BLaER1 (cell line): ENCODE measurements around the gene HMGCS1.

ENCODE experiments used
- H3K27ac ChIP-seq: shearing (Covaris generic); formaldehyde crosslinking; 2 replicates; pipeline ENCODE4 v1.8.1; 2022
- H3K27me3 ChIP-seq: shearing (Covaris generic); formaldehyde crosslinking; 2 replicates; pipeline ENCODE4 v1.8.1; 2022
- H3K36me3 ChIP-seq: shearing (Covaris generic); formaldehyde crosslinking; 2 replicates; pipeline ENCODE4 v1.8.1; 2022
- H3K4me1 ChIP-seq: shearing (Covaris generic); formaldehyde crosslinking; 2 replicates; pipeline ENCODE4 v1.8.1; 2022
- H3K4me2 ChIP-seq: shearing (Covaris generic); formaldehyde crosslinking; 2 replicates; pipeline ENCODE4 v1.8.1; 2022
- H3K4me3 ChIP-seq: shearing (Covaris generic); formaldehyde crosslinking; 2 replicates; pipeline ENCODE4 v1.8.1; 2022
- H3K9ac ChIP-seq: shearing (Covaris generic); formaldehyde crosslinking; 2 replicates; pipeline ENCODE4 v1.8.1; 2022
- H3K9me3 ChIP-seq: shearing (Covaris generic); formaldehyde crosslinking; 2 replicates; pipeline ENCODE4 v1.8.1; 2022
- H4K20me1 ChIP-seq: shearing (Covaris generic); formaldehyde crosslinking; 2 replicates; pipeline ENCODE4 v1.8.1; 2022
- Cebpa-rat ChIP-seq: shearing (Covaris generic); IDR thresholded peaks from 2 replicates; pipeline ENCODE4 v1.8.1; 2022

HMGCS1 gene

GRCh38 chr5:43313035-43313853 is at the start of gene HMGCS1:
Gene HMGCS1, minus strand, starts transcription at chr5:43313412. Its CDS starts 14,447 bp downstream, at chr5:43298965.
- H3K4me1 ChIP-seq = peaks cover 39% of the 10 kb centered on the region
- H3K27me3 ChIP-seq = no peaks in the 10 kb centered on the region
- H3K9me3 ChIP-seq = 0 out of 2 replicates have a peak, but pooled peaks cover 12% of the 10 kb centered on the region
- H3K36me3 ChIP-seq = peaks cover 15% of the 10 kb centered on the region
- no peak for TF ChIP-seq Cebpa-rat
- H4K20me1 ChIP-seq = peaks cover 33% of the 10 kb centered on the region
- H3K27ac ChIP-seq = peak within 1 kb of the TSS; percentile 83
- peak within 1 kb of the TSS; percentile 88 for H3K9ac ChIP-seq
- H3K4me3 ChIP-seq = peak within 1 kb of the TSS; percentile 85
- peak within 1 kb of the TSS; percentile 87 for H3K4me2 ChIP-seq

GRCh38 chr5:43358726-43359125 is 45.5 kb upstream of the HMGCS1 start:
- H3K4me1 ChIP-seq = no peaks in the 10 kb centered on the region
- no peak overlapping the region for H3K27ac ChIP-seq
- H3K4me3 ChIP-seq = no peak overlapping the region
- TF ChIP-seq Cebpa-rat = no peak
- H3K4me2 ChIP-seq = no peak overlapping the region
- H3K27me3 ChIP-seq = no peaks in the 10 kb centered on the region
- H4K20me1 ChIP-seq = no peaks in the 10 kb centered on the region
- H3K9me3 ChIP-seq = peaks cover 25% of the 10 kb centered on the region
- no peaks in the 10 kb centered on the region for H3K36me3 ChIP-seq
- H3K9ac ChIP-seq = no peak overlapping the region

- H3K27me3 ChIP-seq = no peaks in the 10 kb centered on the region
- H3K4me1 ChIP-seq = no peaks in the 10 kb centered on the region
- H3K9me3 ChIP-seq = peaks cover 25% of the 10 kb centered on the region
- no peaks in the 10 kb centered on the region for H3K36me3 ChIP-seq
- H3K9ac ChIP-seq = no peak overlapping the region
- H3K4me3 ChIP-seq = no peak overlapping the region
- no peak overlapping the region for H3K4me2 ChIP-seq
- no peak for TF ChIP-seq Cebpa-rat
- H4K20me1 ChIP-seq = no peaks in the 10 kb centered on the region
- no peak overlapping the region for H3K27ac ChIP-seq
Measured at GRCh38 chr5:43358301-43358700, 45.1 kb upstream of the HMGCS1 start.

- H3K4me3 ChIP-seq = no peak overlapping the region
- H3K4me2 ChIP-seq = no peak overlapping the region
- H3K27me3 ChIP-seq = no peaks in the 10 kb centered on the region
- no peaks in the 10 kb centered on the region for H4K20me1 ChIP-seq
- H3K36me3 ChIP-seq = no peaks in the 10 kb centered on the region
- H3K27ac ChIP-seq = no peak overlapping the region
- TF ChIP-seq Cebpa-rat = no peak
- H3K4me1 ChIP-seq = no peaks in the 10 kb centered on the region
- no peak overlapping the region for H3K9ac ChIP-seq
- peaks cover 25% of the 10 kb centered on the region for H3K9me3 ChIP-seq
Measured at GRCh38 chr5:43357878-43358281, 44.7 kb upstream of the HMGCS1 start.

GRCh38 chr5:43357067-43357466 is 43.9 kb upstream of the HMGCS1 start:
- no peak for TF ChIP-seq Cebpa-rat
- H3K4me1 ChIP-seq = no peaks in the 10 kb centered on the region
- no peak overlapping the region for H3K9ac ChIP-seq
- no peaks in the 10 kb centered on the region for H3K36me3 ChIP-seq
- no peak overlapping the region for H3K27ac ChIP-seq
- H3K4me3 ChIP-seq = no peak overlapping the region
- no peaks in the 10 kb centered on the region for H3K27me3 ChIP-seq
- H3K9me3 ChIP-seq = peaks cover 25% of the 10 kb centered on the region
- H3K4me2 ChIP-seq = no peak overlapping the region
- H4K20me1 ChIP-seq = no peaks in the 10 kb centered on the region

- Histone ChIP-seq H4K20me1 (no peaks in the 10 kb centered on the region), H3K4me1 (no peaks in the 10 kb centered on the region), H3K4me2 (no peak overlapping the region), H3K36me3 (no peaks in the 10 kb centered on the region), H3K27me3 (no peaks in the 10 kb centered on the region), H3K9me3 (peaks cover 11% of the 10 kb centered on the region), H3K27ac (no peak overlapping the region), H3K4me3 (no peak overlapping the region), H3K9ac (no peak overlapping the region)
- TF ChIP-seq Cebpa-rat = no peak
Measured at GRCh38 chr5:43354774-43355173, 41.6 kb upstream of the HMGCS1 start.

GRCh38 chr5:43353668-43354067 is 40.5 kb upstream of the HMGCS1 start:
- H3K9ac ChIP-seq = no peak overlapping the region
- no peak overlapping the region for H3K4me2 ChIP-seq
- no peaks in the 10 kb centered on the region for H4K20me1 ChIP-seq
- no peaks in the 10 kb centered on the region for H3K27me3 ChIP-seq
- no peak for TF ChIP-seq Cebpa-rat
- H3K36me3 ChIP-seq = no peaks in the 10 kb centered on the region
- no peak overlapping the region for H3K4me3 ChIP-seq
- no peak overlapping the region for H3K27ac ChIP-seq
- no peaks in the 10 kb centered on the region for H3K9me3 ChIP-seq
- H3K4me1 ChIP-seq = no peaks in the 10 kb centered on the region

GRCh38 chr5:43352915-43353314 is 39.7 kb upstream of the HMGCS1 start:
- no peak for TF ChIP-seq Cebpa-rat
- no peaks in the 10 kb centered on the region for H3K4me1 ChIP-seq
- no peaks in the 10 kb centered on the region for H3K36me3 ChIP-seq
- H3K4me3 ChIP-seq = no peak overlapping the region
- H3K9me3 ChIP-seq = no peaks in the 10 kb centered on the region
- no peak overlapping the region for H3K4me2 ChIP-seq
- no peaks in the 10 kb centered on the region for H3K27me3 ChIP-seq
- H4K20me1 ChIP-seq = no peaks in the 10 kb centered on the region
- H3K27ac ChIP-seq = no peak overlapping the region
- no peak overlapping the region for H3K9ac ChIP-seq

- Histone ChIP-seq H3K9ac (no peak overlapping the region), H3K9me3 (no peaks in the 10 kb centered on the region), H3K27ac (no peak overlapping the region), H4K20me1 (no peaks in the 10 kb centered on the region), H3K4me1 (no peaks in the 10 kb centered on the region), H3K4me2 (no peak overlapping the region), H3K27me3 (no peaks in the 10 kb centered on the region), H3K36me3 (no peaks in the 10 kb centered on the region), H3K4me3 (no peak overlapping the region)
- TF ChIP-seq Cebpa-rat = no peak
Measured at GRCh38 chr5:43352131-43352530, 38.9 kb upstream of the HMGCS1 start.

GRCh38 chr5:43348861-43349363 is 35.7 kb upstream of the HMGCS1 start:
- Histone ChIP-seq H3K27me3 (no peaks in the 10 kb centered on the region), H3K9ac (no peak overlapping the region), H3K4me1 (no peaks in the 10 kb centered on the region), H3K27ac (no peak overlapping the region), H3K36me3 (no peaks in the 10 kb centered on the region), H4K20me1 (no peaks in the 10 kb centered on the region), H3K9me3 (no peaks in the 10 kb centered on the region), H3K4me3 (no peak overlapping the region), H3K4me2 (no peak overlapping the region)
- no peak for TF ChIP-seq Cebpa-rat
